ENCODE results near the gene TBC1D3B. TPM values are rescaled to one million over a fixed set of nuclear protein-coding genes. Genes with fewer than 3 reads are reported as not detected.
"Not testable (repeated sequence)": the region's sequence is repeated elsewhere in the genome, so short reads cannot be mapped to it uniquely, and the experiment has no call there.

The TBC1D3B gene
- total RNA-seq, 4 donors from 2014 or later, result 2.1 to 5.8 (median 2.7) TPM; not detected in 1

DNA sequence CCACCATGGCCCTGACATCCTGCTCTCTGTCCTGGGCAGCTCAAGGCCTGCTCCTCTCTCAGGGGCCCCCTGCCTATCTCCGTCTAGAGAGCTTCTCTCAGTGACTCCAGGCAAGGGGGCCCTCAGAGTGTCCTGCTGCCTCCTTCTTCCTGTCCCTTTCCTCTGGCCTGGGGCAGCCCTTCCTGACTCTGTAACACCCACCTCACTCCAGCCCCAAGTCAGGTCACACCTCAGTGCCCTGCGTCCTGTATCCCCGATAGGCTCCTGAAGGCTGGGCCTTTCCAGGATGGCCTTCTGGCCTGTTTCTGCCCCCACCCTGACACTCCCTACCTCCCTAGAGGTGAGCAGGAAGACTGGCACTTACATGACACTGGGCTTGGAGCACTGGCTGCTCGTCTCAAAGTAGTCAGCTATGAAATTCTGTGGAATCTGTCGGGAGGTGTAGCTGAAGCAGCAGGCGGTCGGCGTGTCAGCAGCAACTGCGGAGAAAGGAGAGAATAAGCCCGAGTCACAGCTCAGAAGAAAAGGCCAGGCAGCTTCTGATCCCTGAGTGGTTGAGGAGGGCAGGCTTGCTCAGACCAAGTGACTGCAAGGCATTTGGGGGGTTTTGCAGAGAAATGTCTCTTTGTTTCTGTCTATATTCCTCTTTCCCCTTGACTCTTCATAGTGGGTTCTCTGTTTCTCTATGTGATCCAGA is 19.1 kb upstream of the TBC1D3B start:
- H3K27ac ChIP-seq (replicated peaks in 1 of 4), result no peak overlapping the region
- no peaks in the 10 kb centered on the region for H3K36me3 ChIP-seq
- DNase-seq (ENCODE audit: extremely low spot score), result no peak
- 69% methylated on average over 10 of the region's 10 CpGs for WGBS
- peaks cover 0 to 37% (median 2%) of the 10 kb centered on the region in 4 donors for H3K27me3 ChIP-seq
- TF ChIP-seq POLR2AphosphoS5 (IDR thresholded peaks at IDR 0.05), result no peak
- no peak for TF ChIP-seq CTCF (IDR thresholded peaks at IDR 0.05)
- TF ChIP-seq POLR2A (IDR thresholded peaks at IDR 0.05; ENCODE audit: low read depth), result no peak
- no peak for TF ChIP-seq EP300 (IDR thresholded peaks at IDR 0.05)
- H3K9me3 ChIP-seq, result no peaks in the 10 kb centered on the region
- intact Hi-C loops (cut with DNase I), result no loop called here
- peaks cover 0 to 6% (median 5%) of the 10 kb centered on the region in 4 donors for H3K4me1 ChIP-seq
- no peak overlapping the region for H3K4me3 ChIP-seq

- H3K27me3 ChIP-seq, result peaks cover 0 to 37% (median 2%) of the 10 kb centered on the region in 4 donors
- H3K4me1 ChIP-seq; intact Hi-C loops (cut with DNase I); H3K9me3 ChIP-seq; H3K27ac ChIP-seq (replicated peaks in 1 of 4); H3K4me3 ChIP-seq; DNase-seq (ENCODE audit: extremely low spot score); H3K36me3 ChIP-seq: not testable (repeated sequence)
- 86% methylated on average over 10 of the region's 10 CpGs for WGBS
These were observed 18.5 kb upstream of the TBC1D3B start for GRCh38 chr17:36194832-36195433.

GRCh38 chr17:36194147-36194831 is 17.9 kb upstream of the TBC1D3B start:
- H3K36me3 ChIP-seq; H3K27ac ChIP-seq (replicated peaks in 1 of 4); H3K4me3 ChIP-seq; H3K9me3 ChIP-seq; DNase-seq (ENCODE audit: extremely low spot score); H3K4me1 ChIP-seq; intact Hi-C loops (cut with DNase I): not testable (repeated sequence)
- 90% methylated on average over 6 of the region's 8 CpGs for WGBS
- peaks cover 0 to 33% (median 2%) of the 10 kb centered on the region in 4 donors for H3K27me3 ChIP-seq

DNA sequence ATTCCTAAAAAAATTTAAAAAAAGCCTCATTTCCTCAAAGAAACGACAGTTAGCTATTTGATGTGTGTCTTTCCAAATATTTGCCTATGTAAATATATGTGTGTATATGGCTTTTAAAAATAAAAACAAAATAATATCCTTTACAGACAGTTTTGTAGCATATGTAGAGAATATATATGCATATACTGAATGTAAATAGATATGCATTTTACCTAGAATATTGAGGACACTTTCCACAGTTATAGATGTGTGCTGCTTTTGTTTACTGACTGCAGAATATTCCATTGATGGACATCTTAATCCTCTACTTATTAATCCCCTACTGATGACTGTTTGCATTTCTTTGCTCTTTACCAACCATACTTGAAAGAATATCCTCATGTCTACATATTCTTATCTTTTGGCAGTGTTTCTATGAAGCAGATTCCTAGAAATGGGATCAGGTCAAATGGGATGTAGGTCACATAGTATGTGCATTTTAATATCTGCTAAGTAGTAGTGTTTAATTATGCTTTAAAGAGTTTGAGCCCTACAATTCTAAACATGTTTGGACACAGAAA is 16.9 kb upstream of the TBC1D3B start:
- no peak overlapping the region for H3K27ac ChIP-seq (replicated peaks in 1 of 4)
- H3K36me3 ChIP-seq, result no peaks in the 10 kb centered on the region
- no peak for DNase-seq (ENCODE audit: extremely low spot score)
- peaks cover 0 to 25% (median 2%) of the 10 kb centered on the region in 4 donors for H3K27me3 ChIP-seq
- H3K9me3 ChIP-seq, result no peaks in the 10 kb centered on the region
- intact Hi-C loops (cut with DNase I), result no loop called here
- H3K4me3 ChIP-seq, result no peak overlapping the region
- TF ChIP-seq POLR2A (IDR thresholded peaks at IDR 0.05; ENCODE audit: low read depth) (no peak), CTCF (IDR thresholded peaks at IDR 0.05) (no peak), EP300 (IDR thresholded peaks at IDR 0.05) (no peak), POLR2AphosphoS5 (IDR thresholded peaks at IDR 0.05) (no peak)
- peaks cover 0 to 6% (median 5%) of the 10 kb centered on the region in 4 donors for H3K4me1 ChIP-seq
- 44% methylated on average over 1 of the region's 1 CpG for whole genome bisulfite sequencing

- 83% methylated on average over 9 of the region's 9 CpGs for WGBS
- DNase-seq (ENCODE audit: extremely low spot score); H3K9me3 ChIP-seq; H3K4me1 ChIP-seq; intact Hi-C loops (cut with DNase I); H3K36me3 ChIP-seq; H3K4me3 ChIP-seq; H3K27me3 ChIP-seq; H3K27ac ChIP-seq (replicated peaks in 1 of 4): not testable (repeated sequence)
These were observed 14.3 kb upstream of the TBC1D3B start for GRCh38 chr17:36190549-36191330.

DNA sequence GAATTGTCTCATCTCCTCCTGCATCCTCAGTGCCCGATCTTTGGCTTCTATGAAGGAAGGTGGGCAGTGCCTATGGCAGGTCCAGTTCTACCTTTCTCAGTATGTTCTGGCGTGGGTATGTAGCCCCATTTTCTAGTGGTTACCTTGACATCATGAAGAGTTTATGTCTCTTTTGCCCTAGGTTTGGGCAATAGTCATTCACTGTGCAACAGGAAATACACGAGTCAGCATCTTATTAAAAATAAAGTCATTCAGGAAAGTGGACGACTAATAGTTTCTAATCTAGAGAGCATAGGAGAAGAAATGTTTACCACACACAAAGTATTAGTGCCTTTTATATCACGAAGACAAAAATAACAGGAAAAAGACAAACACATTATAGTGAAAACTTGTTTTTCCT is 13.6 kb upstream of the TBC1D3B start:
- intact Hi-C loops (cut with DNase I), result loop anchor here (10.0 kb wide), 1 partner anchor 295 kb away; the partner anchor contains the start of gene ZNHIT3
- H3K4me1 ChIP-seq; H3K27me3 ChIP-seq; H3K9me3 ChIP-seq; DNase-seq (ENCODE audit: extremely low spot score); H3K36me3 ChIP-seq; H3K27ac ChIP-seq (replicated peaks in 1 of 4); H3K4me3 ChIP-seq: not testable (repeated sequence)
- whole genome bisulfite sequencing, result 72% methylated on average over 5 of the region's 5 CpGs

All from esophagus muscularis mucosa (tissue), 4 donors.